Neural crest cell (in vitro differentiated cells): ENCODE results near the gene RNF222. TPM values are rescaled to one million over a fixed set of nuclear protein-coding genes. Genes with fewer than 3 reads are reported as not detected.

Experiments
- DNase-seq: peaks from one replicate; pipeline ENCODE4 v3.0.0; 2021; ENCODE audit warnings: low read depth, mixed read lengths, low spot score
- H3K27ac Mint-ChIP-seq: one replicate; pipeline ENCODE4 v1.8.0; 2021; ENCODE audit warnings: mild to moderate bottlenecking, mixed read lengths; ENCODE audit not compliant: unreplicated experiment
- H3K27me3 Mint-ChIP-seq: 2 replicates; pipeline ENCODE4 v1.8.0; 2021; ENCODE audit warnings: low read depth, mild to moderate bottlenecking, mixed read lengths
- H3K36me3 Mint-ChIP-seq: 2 replicates; pipeline ENCODE4 v1.8.0; 2021; ENCODE audit warnings: low read depth, mild to moderate bottlenecking, mixed read lengths
- H3K4me1 Mint-ChIP-seq: 2 replicates; pipeline ENCODE4 v1.8.0; 2021; ENCODE audit warnings: mixed read lengths
- H3K4me3 Mint-ChIP-seq: one replicate; pipeline ENCODE4 v1.8.0; 2021; ENCODE audit warnings: mild to moderate bottlenecking, mixed read lengths
- H3K9me3 Mint-ChIP-seq: 2 replicates; pipeline ENCODE4 v1.8.0; 2021; ENCODE audit warnings: mixed read lengths
- CTCF ChIP-seq: fragments of 200-600 bp; sonication (generic); conservative IDR thresholded peaks from 2 replicates; pipeline ENCODE4 v1.5.0; 2021; ENCODE audit warnings: antibody characterized with exemption, mild to moderate bottlenecking
- total RNA-seq: library from RNA; stranded (reverse); gene quantifications from 2 replicates; pipeline ENCODE4 v1.2.1, GENCODE V29; 2021

The RNF222 gene
- total RNA-seq, 1 donor from 2014 or later, result not detected

- Mint-ChIP-seq H3K4me3 (no peak overlapping the region), H3K4me1 (peaks cover 13% of the 10 kb centered on the region), H3K9me3 (no peaks in the 10 kb centered on the region), H3K27me3 (peaks cover 27% of the 10 kb centered on the region), H3K27ac (no peak overlapping the region), H3K36me3 (no peaks in the 10 kb centered on the region)
- no peak for DNase-seq
- no peak for TF ChIP-seq CTCF
Measured at GRCh38 chr17:8410883-8411238, 13.2 kb upstream of the RNF222 start.

- peak; percentile 94 for TF ChIP-seq CTCF
- DNase-seq, result peak; percentile 98
- peaks cover 25% of the 10 kb centered on the region for H3K27me3 Mint-ChIP-seq
- H3K36me3 Mint-ChIP-seq, result no peaks in the 10 kb centered on the region
- H3K9me3 Mint-ChIP-seq, result no peaks in the 10 kb centered on the region
- no peak overlapping the region for H3K27ac Mint-ChIP-seq
- H3K4me1 Mint-ChIP-seq, result peaks cover 13% of the 10 kb centered on the region
- no peak overlapping the region for H3K4me3 Mint-ChIP-seq
Measured at GRCh38 chr17:8409966-8410882, 12.6 kb upstream of the RNF222 start.

DNA sequence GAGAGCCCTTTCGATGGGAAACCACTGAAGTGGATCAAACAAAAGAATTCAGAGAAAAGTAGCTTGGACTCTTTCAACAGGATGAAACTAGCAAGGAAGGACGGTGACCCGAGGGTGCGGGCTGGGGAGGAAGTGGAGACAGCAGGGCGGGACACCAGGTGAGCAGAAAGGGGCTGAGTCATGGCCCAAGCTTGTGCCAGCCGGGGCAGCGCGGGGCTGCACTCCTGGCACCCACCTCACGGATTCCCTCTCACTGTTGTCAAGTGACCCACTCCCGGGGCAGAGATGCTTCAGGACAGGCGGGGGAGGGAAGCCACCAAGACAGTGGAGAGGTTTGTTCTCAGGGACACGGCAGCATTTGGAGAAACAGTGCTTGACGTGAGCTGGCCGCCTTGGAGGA, 10.7 kb upstream of the RNF222 start:
- DNase-seq, result no peak
- Mint-ChIP-seq H3K4me3 (no peak overlapping the region), H3K4me1 (peaks cover 13% of the 10 kb centered on the region), H3K36me3 (no peaks in the 10 kb centered on the region), H3K27me3 (peaks cover 13% of the 10 kb centered on the region), H3K9me3 (no peaks in the 10 kb centered on the region), H3K27ac (no peak overlapping the region)
- TF ChIP-seq CTCF, result no peak

DNA sequence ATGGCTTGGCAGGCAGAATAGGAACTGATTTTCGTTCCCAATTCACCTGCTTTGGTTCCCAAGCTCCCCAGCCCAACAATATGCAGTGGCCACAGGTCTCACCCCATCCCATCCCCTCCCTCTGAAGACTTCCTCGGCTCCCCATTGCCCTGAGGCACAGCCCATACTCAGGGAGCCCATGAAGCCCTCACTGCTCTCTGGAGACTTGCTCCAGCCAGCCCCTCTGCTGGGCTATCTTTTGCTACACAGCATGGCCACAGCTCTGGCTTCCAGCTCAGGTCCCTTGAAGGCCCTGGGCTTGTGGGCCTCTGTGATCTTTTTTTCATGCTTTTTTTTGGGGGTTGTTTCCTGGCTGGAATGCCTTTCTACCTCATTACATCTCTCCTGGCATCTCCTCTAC, 8.5 kb upstream of the RNF222 start:
- Mint-ChIP-seq H3K27me3 (peaks cover 14% of the 10 kb centered on the region), H3K4me1 (peaks cover 13% of the 10 kb centered on the region), H3K27ac (no peak overlapping the region), H3K36me3 (no peaks in the 10 kb centered on the region), H3K9me3 (no peaks in the 10 kb centered on the region), H3K4me3 (no peak overlapping the region)
- no peak for DNase-seq
- no peak for TF ChIP-seq CTCF

DNA sequence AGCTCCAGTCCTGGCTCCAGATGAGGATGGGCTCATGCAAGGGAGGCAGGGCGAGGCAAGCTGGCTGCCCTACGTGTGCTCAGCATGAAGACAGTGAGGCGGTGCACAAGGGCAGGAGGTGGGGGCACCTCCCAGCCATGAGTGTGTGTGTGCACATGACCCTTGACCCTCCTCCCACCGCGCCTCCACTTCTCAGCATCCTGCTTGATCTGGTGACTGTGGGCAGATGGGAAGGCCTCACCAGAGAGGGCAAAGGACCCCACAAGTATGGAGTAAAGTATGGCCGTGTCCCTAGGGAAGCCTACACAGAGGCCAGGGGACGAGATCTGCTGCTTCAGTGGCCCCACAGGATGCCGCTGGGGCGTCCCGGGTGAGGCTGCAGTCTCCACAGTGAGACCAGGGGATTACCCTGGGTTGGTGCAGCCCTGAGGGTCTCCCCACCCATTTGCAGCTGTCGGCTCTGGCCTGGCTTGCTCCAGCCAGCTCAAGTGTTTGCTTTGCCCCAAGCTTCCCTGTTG, 7.9 kb upstream of the RNF222 start:
- DNase-seq, result no peak
- no peaks in the 10 kb centered on the region for H3K36me3 Mint-ChIP-seq
- peaks cover 13% of the 10 kb centered on the region for H3K4me1 Mint-ChIP-seq
- H3K27ac Mint-ChIP-seq, result no peak overlapping the region
- no peak overlapping the region for H3K4me3 Mint-ChIP-seq
- TF ChIP-seq CTCF, result no peak
- H3K27me3 Mint-ChIP-seq, result peaks cover 21% of the 10 kb centered on the region
- H3K9me3 Mint-ChIP-seq, result no peaks in the 10 kb centered on the region
